Measurements from ENCODE around the gene CUZD1. TPM values are rescaled to one million over a fixed set of nuclear protein-coding genes. Genes with fewer than 3 reads are reported as not detected.
A peak's percentile ranks its signal among the peaks of the same experiment; 100 is the strongest.
"Not testable (repeated sequence)": the region's sequence is repeated elsewhere in the genome, so short reads cannot be mapped to it uniquely, and the experiment has no call there.

The CUZD1 gene
- total and polyA plus RNA-seq, 2 experiments from 2014 or later, result 0.30 TPM; not detected in 1

DNA sequence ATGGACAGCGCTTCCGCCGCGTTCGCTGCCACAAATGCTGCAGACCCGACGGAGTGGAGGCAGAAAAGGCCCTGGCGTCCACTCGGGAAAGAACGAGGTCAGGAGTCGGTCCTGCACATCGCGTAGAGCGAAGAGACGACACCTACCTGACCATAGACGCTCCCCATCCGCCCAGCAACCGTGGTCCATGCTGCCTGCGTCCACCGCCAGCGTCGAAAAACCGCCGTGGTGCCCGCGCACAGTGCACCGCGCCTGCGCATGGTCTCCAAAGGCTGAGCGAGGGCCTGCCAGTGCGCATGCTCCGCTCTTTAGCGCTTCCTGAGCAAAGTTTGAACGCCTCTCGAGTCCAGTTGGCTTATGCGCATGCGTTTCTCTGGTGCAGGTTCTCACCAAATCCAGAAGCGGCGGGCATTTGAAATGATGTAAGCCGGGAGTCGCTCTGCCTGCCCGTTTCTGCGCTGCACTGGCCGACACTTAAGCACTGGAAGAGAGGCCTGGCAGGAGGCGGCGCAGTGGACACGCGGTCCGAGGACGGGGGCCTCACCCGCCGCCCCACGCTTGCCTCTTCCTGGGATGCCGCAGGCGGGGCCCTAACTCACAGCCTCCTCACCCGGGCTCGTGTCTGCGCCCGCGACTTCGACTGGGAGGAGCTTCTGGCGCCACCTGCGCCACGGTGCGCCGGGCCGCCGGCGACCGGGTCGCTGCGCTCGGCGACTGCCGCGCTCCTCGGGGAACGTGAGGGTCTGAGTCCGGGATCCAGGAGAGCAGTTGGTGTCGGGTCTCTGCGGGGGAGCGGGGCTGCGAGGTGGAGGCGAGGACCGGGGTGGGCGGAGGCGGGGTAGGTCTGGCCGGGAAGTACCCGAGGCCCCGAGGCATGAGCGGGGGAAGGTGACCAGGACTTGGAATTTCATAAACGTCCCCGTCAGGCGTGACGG, 33.9 kb upstream of the CUZD1 start, which contains the start of gene FAM24B:
Gene FAM24B (minus strand): TSS at position 243 of the 935 bp plus-strand sequence. CDS start 29,066 bp downstream, outside the sequence.
- H3K36me3 ChIP-seq, result no peaks in the 10 kb centered on the region
- no peaks in the 10 kb centered on the region for H3K4me1 ChIP-seq (ENCODE audit: low read depth)
- H3K4me3 ChIP-seq, result peak within 1 kb of the TSS; percentile 34
- H3K27me3 ChIP-seq, result peaks cover 9% of the 10 kb centered on the region
- H3K9me3 ChIP-seq (ENCODE audit: low read depth), result no peaks in the 10 kb centered on the region
- no peak within 1 kb of the TSS for H3K27ac ChIP-seq
- peak; percentile 91 to 99 for DNase-seq (ENCODE audit: low read depth in 1 of 2, low spot score in 1 of 2)
- TF ChIP-seq, protein P1, sequence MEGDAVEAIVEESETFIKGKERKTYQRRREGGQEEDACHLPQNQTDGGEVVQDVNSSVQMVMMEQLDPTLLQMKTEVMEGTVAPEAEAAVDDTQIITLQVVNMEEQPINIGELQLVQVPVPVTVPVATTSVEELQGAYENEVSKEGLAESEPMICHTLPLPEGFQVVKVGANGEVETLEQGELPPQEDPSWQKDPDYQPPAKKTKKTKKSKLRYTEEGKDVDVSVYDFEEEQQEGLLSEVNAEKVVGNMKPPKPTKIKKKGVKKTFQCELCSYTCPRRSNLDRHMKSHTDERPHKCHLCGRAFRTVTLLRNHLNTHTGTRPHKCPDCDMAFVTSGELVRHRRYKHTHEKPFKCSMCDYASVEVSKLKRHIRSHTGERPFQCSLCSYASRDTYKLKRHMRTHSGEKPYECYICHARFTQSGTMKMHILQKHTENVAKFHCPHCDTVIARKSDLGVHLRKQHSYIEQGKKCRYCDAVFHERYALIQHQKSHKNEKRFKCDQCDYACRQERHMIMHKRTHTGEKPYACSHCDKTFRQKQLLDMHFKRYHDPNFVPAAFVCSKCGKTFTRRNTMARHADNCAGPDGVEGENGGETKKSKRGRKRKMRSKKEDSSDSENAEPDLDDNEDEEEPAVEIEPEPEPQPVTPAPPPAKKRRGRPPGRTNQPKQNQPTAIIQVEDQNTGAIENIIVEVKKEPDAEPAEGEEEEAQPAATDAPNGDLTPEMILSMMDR (IDR thresholded peaks at IDR 0.05; ENCODE audit: low read depth, low read length), result no peak

DNA sequence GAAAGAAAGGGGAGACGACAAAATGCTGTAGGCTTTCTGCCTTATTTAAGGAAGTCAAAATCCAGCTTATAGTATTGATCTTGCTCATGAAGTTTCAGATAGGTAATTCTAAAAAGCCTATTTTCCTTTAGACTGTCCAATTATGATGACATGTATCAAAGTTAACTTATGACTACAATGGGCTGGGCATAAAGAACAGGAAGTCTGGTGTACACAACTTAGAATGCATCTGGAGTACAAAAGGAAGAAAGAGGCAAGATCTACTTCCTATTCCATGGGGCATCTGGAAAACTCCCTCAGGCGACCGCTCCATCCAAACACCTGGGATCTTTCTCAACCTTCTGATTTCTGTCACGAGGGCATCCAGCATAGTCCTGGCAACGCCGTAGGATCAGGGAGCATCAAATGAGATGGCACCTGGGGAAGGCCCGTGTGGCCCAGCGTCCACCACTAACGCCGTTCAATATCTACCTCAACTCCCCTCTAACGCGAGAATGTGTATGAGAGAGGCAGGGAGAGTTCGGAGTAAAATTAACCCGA, 33.2 kb upstream of the CUZD1 start:
- H3K36me3 ChIP-seq, result no peaks in the 10 kb centered on the region
- no peak overlapping the region for H3K27ac ChIP-seq

DNA sequence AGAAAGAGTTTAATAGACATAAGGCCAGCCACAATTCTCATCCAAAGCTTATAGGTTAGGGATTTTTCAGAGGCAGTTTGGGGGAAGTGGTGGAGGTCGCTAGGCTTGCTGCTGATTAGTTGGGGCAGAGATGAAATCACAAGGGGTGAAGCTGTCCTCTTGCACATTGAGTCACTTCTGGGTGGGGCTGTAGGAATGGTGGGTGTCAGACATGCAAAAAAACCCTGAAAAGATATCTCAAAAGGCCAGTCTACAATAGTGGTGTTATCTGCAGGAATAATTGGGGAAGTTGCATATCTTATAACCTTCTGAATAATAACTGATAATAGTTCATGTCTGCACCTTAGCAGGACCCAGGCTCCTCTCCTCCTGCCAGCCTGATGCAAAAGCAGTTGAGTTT, 31.6 kb upstream of the CUZD1 start:
- no peak for DNase-seq (ENCODE audit: low read depth in 1 of 2, low spot score in 1 of 2)
- no peak overlapping the region for H3K4me3 ChIP-seq
- H3K27ac ChIP-seq, result no peak overlapping the region
- TF ChIP-seq, protein P1 (IDR thresholded peaks at IDR 0.05; ENCODE audit: low read depth, low read length), result no peak
- no peaks in the 10 kb centered on the region for H3K9me3 ChIP-seq (ENCODE audit: low read depth)
- no peaks in the 10 kb centered on the region for H3K36me3 ChIP-seq
- peaks cover 9% of the 10 kb centered on the region for H3K27me3 ChIP-seq
- no peaks in the 10 kb centered on the region for H3K4me1 ChIP-seq (ENCODE audit: low read depth)

More for the DNA sequence above, 33.2 kb upstream of the CUZD1 start:
- peaks cover 9% of the 10 kb centered on the region for H3K27me3 ChIP-seq
- no peak for DNase-seq (ENCODE audit: low read depth in 1 of 2, low spot score in 1 of 2)
- H3K9me3 ChIP-seq (ENCODE audit: low read depth), result no peaks in the 10 kb centered on the region
- H3K4me3 ChIP-seq, result peak overlapping the region; percentile 29
- TF ChIP-seq, protein P1 (IDR thresholded peaks at IDR 0.05; ENCODE audit: low read depth, low read length), result no peak
- no peaks in the 10 kb centered on the region for H3K4me1 ChIP-seq (ENCODE audit: low read depth)

DNA sequence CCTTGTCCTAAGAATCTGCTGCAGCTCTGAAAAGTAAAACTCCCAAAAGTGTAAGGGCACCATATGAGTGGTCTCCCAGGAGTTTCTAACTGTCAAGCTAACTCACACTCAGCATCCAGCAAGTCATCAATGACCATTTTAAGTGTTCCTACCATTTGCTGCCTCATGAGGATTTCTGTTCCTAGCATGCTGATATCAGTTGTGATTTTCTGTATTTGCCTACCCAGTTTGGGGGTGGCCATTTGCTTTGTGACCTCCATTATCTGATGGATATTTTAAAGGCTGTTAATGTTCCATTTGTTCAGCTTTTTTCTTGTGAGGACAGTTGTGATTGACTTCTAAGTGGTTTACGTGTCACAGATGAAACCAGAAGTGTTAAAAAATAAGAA, 30.8 kb upstream of the CUZD1 start:
- Histone ChIP-seq H3K36me3 (no peaks in the 10 kb centered on the region), H3K27ac (no peak overlapping the region), H3K9me3 (ENCODE audit: low read depth) (no peaks in the 10 kb centered on the region), H3K4me1 (ENCODE audit: low read depth) (no peaks in the 10 kb centered on the region), H3K4me3 (no peak overlapping the region), H3K27me3 (peaks cover 9% of the 10 kb centered on the region)
- DNase-seq (ENCODE audit: low read depth in 1 of 2, low spot score in 1 of 2), result no peak
- TF ChIP-seq, protein P1 (IDR thresholded peaks at IDR 0.05; ENCODE audit: low read depth, low read length), result no peak

DNA sequence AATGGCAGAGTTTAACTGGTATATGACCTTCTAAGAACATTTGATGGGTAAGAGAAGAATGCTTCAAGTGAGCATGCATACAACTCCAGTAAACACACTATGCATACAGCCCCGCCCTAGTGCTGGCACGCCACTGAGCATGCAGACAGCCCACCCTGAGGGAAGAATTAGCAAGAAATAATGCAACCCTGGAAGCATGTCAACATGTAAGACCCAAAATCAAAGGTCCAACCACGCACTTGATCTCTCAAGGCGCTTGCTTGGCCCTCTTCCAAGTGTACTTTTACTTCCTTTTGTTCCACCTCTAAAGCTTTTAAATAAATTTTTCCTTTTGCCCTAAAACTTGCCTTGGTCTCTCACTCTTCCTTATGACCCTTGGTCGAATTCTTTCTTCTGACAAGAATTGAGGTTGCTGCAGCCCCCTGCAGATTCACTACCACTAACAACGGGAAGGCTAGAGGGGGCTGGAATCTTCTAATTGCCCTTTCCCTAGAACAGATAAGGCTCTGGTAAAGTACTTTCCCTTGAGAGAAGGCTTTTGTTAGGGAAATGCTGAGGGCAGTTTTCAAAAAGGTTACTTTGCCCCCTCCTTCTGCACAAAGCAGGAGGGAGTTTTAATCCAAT, 30.3 kb upstream of the CUZD1 start:
- DNase-seq (ENCODE audit: low read depth in 1 of 2, low spot score in 1 of 2), result no peak
- H3K4me3 ChIP-seq, result no peak overlapping the region
- H3K27ac ChIP-seq, result no peak overlapping the region
- TF ChIP-seq, protein P1 (IDR thresholded peaks at IDR 0.05; ENCODE audit: low read depth, low read length), result no peak
- no peaks in the 10 kb centered on the region for H3K36me3 ChIP-seq
- H3K27me3 ChIP-seq, result peaks cover 9% of the 10 kb centered on the region
- H3K4me1 ChIP-seq (ENCODE audit: low read depth), result no peaks in the 10 kb centered on the region
- H3K9me3 ChIP-seq (ENCODE audit: low read depth), result no peaks in the 10 kb centered on the region

DNA sequence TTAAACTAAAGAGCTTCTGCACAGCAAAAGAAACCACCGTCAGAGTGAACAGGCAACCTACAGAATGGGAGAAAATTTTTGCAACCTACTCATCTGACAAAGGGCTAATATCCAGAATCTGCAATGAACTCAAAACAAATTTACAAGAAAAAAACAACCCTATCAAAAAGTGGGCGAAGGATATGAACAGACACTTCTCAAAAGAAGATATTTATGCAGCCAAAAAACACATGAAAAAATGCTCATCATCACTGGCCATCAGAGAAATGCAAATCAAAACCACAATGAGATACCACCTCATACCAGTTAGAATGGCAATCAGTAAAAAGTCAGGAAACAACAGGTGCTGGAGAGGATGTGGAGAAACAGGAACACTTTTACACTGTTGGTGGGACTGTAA, 26.3 kb upstream of the CUZD1 start:
- not testable (repeated sequence) for H3K4me1 ChIP-seq (ENCODE audit: low read depth); H3K4me3 ChIP-seq; DNase-seq (ENCODE audit: low read depth in 1 of 2, low spot score in 1 of 2); H3K9me3 ChIP-seq (ENCODE audit: low read depth); H3K36me3 ChIP-seq; H3K27ac ChIP-seq; H3K27me3 ChIP-seq

DNA sequence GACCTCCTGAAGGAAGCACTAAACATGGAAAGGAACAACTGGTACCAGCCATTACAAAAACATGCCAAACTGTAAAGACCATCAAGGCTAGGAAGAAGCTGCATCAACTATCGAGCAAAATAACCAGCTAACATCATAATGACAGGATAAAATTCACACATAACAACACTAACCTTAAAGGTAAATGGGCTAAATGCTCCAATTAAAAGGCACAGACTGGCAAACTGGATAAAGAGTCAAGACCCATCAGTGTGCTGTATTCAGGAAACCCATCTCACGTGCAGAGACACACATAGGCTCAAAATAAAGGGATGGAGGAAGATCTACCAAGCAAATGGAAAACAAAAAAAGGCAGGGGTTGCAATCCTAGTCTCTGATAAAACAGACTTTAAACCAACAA, 23.1 kb upstream of the CUZD1 start:
- H3K27me3 ChIP-seq; H3K9me3 ChIP-seq (ENCODE audit: low read depth); H3K4me1 ChIP-seq (ENCODE audit: low read depth); H3K27ac ChIP-seq; H3K4me3 ChIP-seq; DNase-seq (ENCODE audit: low read depth in 1 of 2, low spot score in 1 of 2); H3K36me3 ChIP-seq: not testable (repeated sequence)

DNA sequence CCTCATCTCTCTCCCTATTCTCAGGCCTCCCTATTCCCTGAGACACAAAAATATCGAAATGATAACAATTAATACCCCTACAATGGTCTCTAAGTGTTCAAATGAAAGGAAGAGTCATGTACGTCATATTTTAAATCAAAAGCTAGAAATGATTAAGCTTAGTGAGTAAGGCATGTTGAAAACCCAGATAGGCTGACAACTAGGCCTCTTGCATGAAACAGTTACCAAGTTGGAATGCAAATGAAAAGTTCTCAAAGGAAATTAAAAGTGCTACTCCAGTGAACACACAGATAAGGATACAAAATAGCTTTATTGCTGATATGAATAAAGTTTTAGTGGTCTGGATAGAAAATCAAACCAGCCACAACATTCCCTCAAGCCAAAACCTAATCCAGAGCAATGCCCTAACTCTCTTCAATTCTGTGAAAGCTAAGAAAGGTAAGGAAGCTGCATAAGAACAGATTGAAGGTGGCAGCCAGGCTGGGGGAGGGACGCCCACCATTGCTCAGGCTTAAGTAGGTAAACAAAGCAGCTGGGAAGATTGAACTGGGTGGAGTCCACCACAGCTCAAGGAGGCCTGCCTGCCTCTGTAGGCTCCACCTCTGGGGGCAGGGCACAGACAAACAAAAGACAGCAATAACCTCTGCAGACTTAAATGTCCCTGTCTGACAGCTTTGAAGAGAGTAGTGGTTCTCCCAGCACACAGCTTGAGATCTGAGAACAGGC, 21.3 kb upstream of the CUZD1 start:
- DNase-seq (ENCODE audit: low read depth in 1 of 2, low spot score in 1 of 2), result peak in 1 of 2 donors; percentile 43
- H3K4me1 ChIP-seq (ENCODE audit: low read depth); H3K27me3 ChIP-seq; H3K4me3 ChIP-seq; H3K9me3 ChIP-seq (ENCODE audit: low read depth); H3K27ac ChIP-seq; H3K36me3 ChIP-seq: not testable (repeated sequence)
